Endodermal cell (in vitro differentiated cells): ENCODE results near the gene GLRA3. TPM values are rescaled to one million over a fixed set of nuclear protein-coding genes. Genes with fewer than 3 reads are reported as not detected.

Experiments
- DNase-seq: peaks from one replicate; pipeline ENCODE4 v3.0.0-alpha.2; 2017
- H3K27ac ChIP-seq: 2 replicates; pipeline ENCODE4 v1.5.1; 2013; ENCODE audit warnings: mild to moderate bottlenecking, low read depth, low read length, moderate library complexity
- H3K27me3 ChIP-seq: 2 replicates; pipeline ENCODE4 v1.6.1; 2013; ENCODE audit warnings: mild to moderate bottlenecking, low read length, moderate library complexity; ENCODE audit not compliant: insufficient read depth, control insufficient read depth, poor library complexity, severe bottlenecking
- H3K36me3 ChIP-seq: 2 replicates; pipeline ENCODE4 v1.7.0; 2013; ENCODE audit warnings: mild to moderate bottlenecking, low read length, moderate library complexity; ENCODE audit not compliant: control insufficient read depth, insufficient read depth
- H3K4me1 ChIP-seq: one replicate; pipeline ENCODE4 v1.7.0; 2013; ENCODE audit warnings: low read length; ENCODE audit not compliant: control insufficient read depth, insufficient read depth
- H3K4me3 ChIP-seq: 2 replicates; pipeline ENCODE4 v1.5.1; 2013; ENCODE audit warnings: mild to moderate bottlenecking, low read length, moderate library complexity
- H3K9ac ChIP-seq: 2 replicates; pipeline ENCODE4 v1.6.1; 2013; ENCODE audit warnings: mild to moderate bottlenecking, low read length, moderate library complexity; ENCODE audit not compliant: poor library complexity, severe bottlenecking; ENCODE audit errors: extremely low read depth
- H3K9me3 ChIP-seq: 2 replicates; pipeline ENCODE4 v1.6.1; 2013; ENCODE audit warnings: mild to moderate bottlenecking, low read length, moderate library complexity; ENCODE audit not compliant: control insufficient read depth
- H3K27ac Mint-ChIP-seq: 2 replicates; pipeline ENCODE4 v1.8.0; 2020; ENCODE audit warnings: mixed read lengths
- H3K27me3 Mint-ChIP-seq: 2 replicates; pipeline ENCODE4 v1.8.0; 2021; ENCODE audit warnings: mild to moderate bottlenecking, mixed read lengths; ENCODE audit not compliant: insufficient read depth
- H3K36me3 Mint-ChIP-seq: 2 replicates; pipeline ENCODE4 v1.8.0; 2020; ENCODE audit warnings: low read depth, mixed read lengths
- H3K4me1 Mint-ChIP-seq: 2 replicates; pipeline ENCODE4 v1.8.0; 2020; ENCODE audit warnings: mixed read lengths
- H3K4me3 Mint-ChIP-seq: 2 replicates; pipeline ENCODE4 v1.8.0; 2020; ENCODE audit warnings: mild to moderate bottlenecking, moderate library complexity, mixed read lengths
- H3K9me3 Mint-ChIP-seq: 2 replicates; pipeline ENCODE4 v1.8.0; 2020; ENCODE audit warnings: mild to moderate bottlenecking, mixed read lengths
- WGBS, 2 experiments: methylation state at CpG; one replicate each; pipeline versions ENCODE4 v1.1.5 to v1.1.7; 2013; ENCODE audit warnings: missing lambda C conversion rate in 2 of 2, mixed read lengths in 1 of 2; ENCODE audit not compliant: insufficient coverage in 1 of 2, insufficient read length in 1 of 2; 5-methylcytosine and 5-hydroxymethylcytosine counted together
- total RNA-seq, 2 donors: library from RNA; stranded (reverse); fragmentation: NEBNext Ultra II Directional in 1 of 2; extraction: Animal tissue kit (Norgen Biotek cat#: 25700) in 1 of 2; gene quantifications; 2 replicates in 1 of 2; 3 replicates in 1 of 2; pipeline ENCODE4 v1.2.1, GENCODE V29; 2021
- TF ChIP-seq, protein P1 (sequence below): fragments of 200-600 bp; sonication (generic); conservative IDR thresholded peaks from 2 replicates; pipeline ENCODE4 v1.5.0; 2021; ENCODE audit warnings: antibody characterized with exemption, mild to moderate bottlenecking

The GLRA3 gene
- total RNA-seq, 2 donors from 2014 or later = 0.11 TPM; not detected in 1

GRCh38 chr4:174674305-174674840, 154.7 kb downstream of the GLRA3 start:
- TF ChIP-seq, protein P1, sequence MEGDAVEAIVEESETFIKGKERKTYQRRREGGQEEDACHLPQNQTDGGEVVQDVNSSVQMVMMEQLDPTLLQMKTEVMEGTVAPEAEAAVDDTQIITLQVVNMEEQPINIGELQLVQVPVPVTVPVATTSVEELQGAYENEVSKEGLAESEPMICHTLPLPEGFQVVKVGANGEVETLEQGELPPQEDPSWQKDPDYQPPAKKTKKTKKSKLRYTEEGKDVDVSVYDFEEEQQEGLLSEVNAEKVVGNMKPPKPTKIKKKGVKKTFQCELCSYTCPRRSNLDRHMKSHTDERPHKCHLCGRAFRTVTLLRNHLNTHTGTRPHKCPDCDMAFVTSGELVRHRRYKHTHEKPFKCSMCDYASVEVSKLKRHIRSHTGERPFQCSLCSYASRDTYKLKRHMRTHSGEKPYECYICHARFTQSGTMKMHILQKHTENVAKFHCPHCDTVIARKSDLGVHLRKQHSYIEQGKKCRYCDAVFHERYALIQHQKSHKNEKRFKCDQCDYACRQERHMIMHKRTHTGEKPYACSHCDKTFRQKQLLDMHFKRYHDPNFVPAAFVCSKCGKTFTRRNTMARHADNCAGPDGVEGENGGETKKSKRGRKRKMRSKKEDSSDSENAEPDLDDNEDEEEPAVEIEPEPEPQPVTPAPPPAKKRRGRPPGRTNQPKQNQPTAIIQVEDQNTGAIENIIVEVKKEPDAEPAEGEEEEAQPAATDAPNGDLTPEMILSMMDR = no peak
- no peaks in the 10 kb centered on the region for H3K36me3 ChIP-seq
- Mint-ChIP-seq H3K4me3 (no peak overlapping the region), H3K36me3 (no peaks in the 10 kb centered on the region), H3K27ac (no peak overlapping the region), H3K27me3 (no peaks in the 10 kb centered on the region), H3K4me1 (no peaks in the 10 kb centered on the region), H3K9me3 (no peaks in the 10 kb centered on the region)
- no peak overlapping the region for H3K27ac ChIP-seq
- WGBS, 2 experiments = 89% methylated on average over 1 of the region's 1 CpG; no CpG with 5 or more reads in 1 of the 2 experiments
- no peak for DNase-seq
- H3K9ac ChIP-seq = no peak overlapping the region
- no peak overlapping the region for H3K4me3 ChIP-seq
- H3K4me1 ChIP-seq = no peaks in the 10 kb centered on the region
- no peaks in the 10 kb centered on the region for H3K27me3 ChIP-seq
- no peaks in the 10 kb centered on the region for H3K9me3 ChIP-seq

- no peak for DNase-seq
- H3K27me3 ChIP-seq = no peaks in the 10 kb centered on the region
Observed at GRCh38 chr4:174673865-174674264, 155.2 kb downstream of the GLRA3 start.

GRCh38 chr4:174672276-174672675, 156.8 kb downstream of the GLRA3 start:
- no peaks in the 10 kb centered on the region for H3K27me3 Mint-ChIP-seq
- H3K27ac Mint-ChIP-seq = no peak overlapping the region
- DNase-seq = no peak
- H3K9me3 Mint-ChIP-seq = no peaks in the 10 kb centered on the region
- H3K4me1 Mint-ChIP-seq = no peaks in the 10 kb centered on the region
- no peak overlapping the region for H3K4me3 Mint-ChIP-seq
- TF ChIP-seq, protein P1 = no peak
- Histone ChIP-seq H3K27ac (no peak overlapping the region), H3K27me3 (no peaks in the 10 kb centered on the region), H3K9ac (no peak overlapping the region), H3K36me3 (no peaks in the 10 kb centered on the region), H3K4me1 (no peaks in the 10 kb centered on the region), H3K4me3 (no peak overlapping the region), H3K9me3 (no peaks in the 10 kb centered on the region)
- H3K36me3 Mint-ChIP-seq = no peaks in the 10 kb centered on the region
- WGBS, 2 experiments = 93 to 100% methylated on average over 1 to 4 of the region's 4 CpGs

More at GRCh38 chr4:174673865-174674264, 155.2 kb downstream of the GLRA3 start:
- no peak overlapping the region for H3K4me3 Mint-ChIP-seq
- no peak overlapping the region for H3K9ac ChIP-seq
- H3K27ac Mint-ChIP-seq = no peak overlapping the region
- H3K36me3 Mint-ChIP-seq = no peaks in the 10 kb centered on the region
- no peaks in the 10 kb centered on the region for H3K27me3 Mint-ChIP-seq
- no peak overlapping the region for H3K27ac ChIP-seq
- no peaks in the 10 kb centered on the region for H3K4me1 Mint-ChIP-seq
- no peaks in the 10 kb centered on the region for H3K9me3 ChIP-seq
- H3K4me3 ChIP-seq = no peak overlapping the region
- no peaks in the 10 kb centered on the region for H3K36me3 ChIP-seq
- H3K4me1 ChIP-seq = no peaks in the 10 kb centered on the region
- H3K9me3 Mint-ChIP-seq = no peaks in the 10 kb centered on the region
- TF ChIP-seq, protein P1 = no peak
